Activated T-helper 1 cell treated with anti-CD3 and anti-CD28 coated beads, Interleukin-2, amount 50 U/mL, for 16 hours (primary cell): ENCODE data around the gene TTC23.

Source experiments
- DNase-seq, 2 donors: peaks; one replicate each; pipeline ENCODE4 v3.0.0-alpha.2; 2020; ENCODE audit warnings: low read depth in 1 of 2, low spot score in 1 of 2

Gene TTC23

GRCh38 chr15:99104788-99105513 lies 144.4 kb downstream of the TTC23 start, which contains the start of gene SYNM:
SYNM (plus strand) TSS chr15:99105080; CDS start chr15:99105200, 120 bp downstream.
- peak in 1 of 2 donors; percentile 11 for DNase-seq

GRCh38 chr15:99103279-99103678 lies 146.1 kb downstream of the TTC23 start:
- DNase-seq, result no peak

- no peak for DNase-seq
Observed at GRCh38 chr15:99102332-99103235, 146.8 kb downstream of the TTC23 start.

- no peak for DNase-seq
Observed at GRCh38 chr15:99101501-99101900, 147.9 kb downstream of the TTC23 start.

- DNase-seq, result no peak
Observed at GRCh38 chr15:99100245-99101173, 148.9 kb downstream of the TTC23 start.

GRCh38 chr15:99099661-99100060 lies 149.7 kb downstream of the TTC23 start:
- no peak for DNase-seq

- no peak for DNase-seq
Observed at GRCh38 chr15:99098991-99099390, 150.4 kb downstream of the TTC23 start.

GRCh38 chr15:99098426-99098825 lies 151.0 kb downstream of the TTC23 start:
- DNase-seq, result no peak

- no peak for DNase-seq
Observed at GRCh38 chr15:99097441-99098410, 151.7 kb downstream of the TTC23 start.

- no peak for DNase-seq
Observed at GRCh38 chr15:99096894-99097426, 152.4 kb downstream of the TTC23 start.

GRCh38 chr15:99096173-99096893 lies 153.0 kb downstream of the TTC23 start:
- DNase-seq, result no peak

GRCh38 chr15:99095626-99096025 lies 153.8 kb downstream of the TTC23 start:
- no peak for DNase-seq

- DNase-seq, result no peak
Observed at GRCh38 chr15:99092554-99093172, 156.7 kb downstream of the TTC23 start.

GRCh38 chr15:99090938-99091337 lies 158.4 kb downstream of the TTC23 start:
- no peak for DNase-seq

GRCh38 chr15:99090011-99090699 lies 159.2 kb downstream of the TTC23 start:
- DNase-seq, result no peak

GRCh38 chr15:99087405-99087943 lies 161.9 kb downstream of the TTC23 start:
- DNase-seq, result no peak

- DNase-seq, result no peak
Observed at GRCh38 chr15:99086327-99086667, 163.1 kb downstream of the TTC23 start.
